HK-2 (cell line): ENCODE measurements around the gene LCE1C.

Source experiments
- DNase-seq: peaks from one replicate; pipeline ENCODE4 v3.0.0-alpha.2; 2018; ENCODE audit not compliant: unreplicated experiment

Gene LCE1C

GRCh38 chr1:152806576-152806975 lies at the start of gene LCE1C:
Gene LCE1C (minus strand): TSS chr1:152806651. CDS start chr1:152805478, 1,173 bp downstream.
- no peak for DNase-seq

- no peak for DNase-seq
Measured at GRCh38 chr1:152855661-152856060, 49.2 kb upstream of the LCE1C start.

GRCh38 chr1:152842556-152842955 lies 36.1 kb upstream of the LCE1C start, which contains the start of gene LCE6A:
Gene LCE6A (plus strand): TSS chr1:152842856. CDS start chr1:152843521, 665 bp downstream.
- no peak for DNase-seq

GRCh38 chr1:152836870-152837269 lies 30.4 kb upstream of the LCE1C start:
- DNase-seq, result no peak

GRCh38 chr1:152827173-152827572 lies 20.7 kb upstream of the LCE1C start, which contains the start of gene LCE1A:
Gene LCE1A (plus strand): TSS chr1:152827473. CDS start chr1:152827473, 0 bp downstream.
- DNase-seq, result no peak

GRCh38 chr1:152824964-152825363 lies 18.5 kb upstream of the LCE1C start:
- DNase-seq, result no peak

- no peak for DNase-seq
Measured at GRCh38 chr1:152823294-152823693, 16.8 kb upstream of the LCE1C start.

- no peak for DNase-seq
Measured at GRCh38 chr1:152817309-152817708, 10.9 kb upstream of the LCE1C start.

GRCh38 chr1:152811671-152812070 lies 5.2 kb upstream of the LCE1C start, which contains the start of gene LCE1B:
Gene LCE1B (plus strand): TSS chr1:152811971. CDS start chr1:152812447, 476 bp downstream.
- DNase-seq, result no peak

- DNase-seq, result no peak
Measured at GRCh38 chr1:152811050-152811449, 4.6 kb upstream of the LCE1C start.

- no peak for DNase-seq
Measured at GRCh38 chr1:152801333-152801732, 5.1 kb downstream of the LCE1C start.

- DNase-seq, result no peak
Measured at GRCh38 chr1:152796421-152796820, 10.0 kb downstream of the LCE1C start, which contains the start of gene LCE1D. Gene LCE1D (plus strand): TSS chr1:152796721. CDS start chr1:152797795, 1,074 bp downstream.

GRCh38 chr1:152795686-152796085 lies 10.8 kb downstream of the LCE1C start:
- no peak for DNase-seq

- no peak for DNase-seq
Measured at GRCh38 chr1:152786077-152786476, 20.4 kb downstream of the LCE1C start, which contains the start of gene LCE1E. Gene LCE1E (plus strand): TSS chr1:152786257. CDS start chr1:152787300, 1,043 bp downstream.

- no peak for DNase-seq
Measured at GRCh38 chr1:152783095-152783494, 23.4 kb downstream of the LCE1C start.

GRCh38 chr1:152777510-152778137 lies 28.8 kb downstream of the LCE1C start:
- no peak for DNase-seq

GRCh38 chr1:152776361-152776760 lies 30.1 kb downstream of the LCE1C start:
- no peak for DNase-seq

- DNase-seq, result no peak
Measured at GRCh38 chr1:152774875-152775274, 31.6 kb downstream of the LCE1C start, which contains the start of gene LCE1F. Gene LCE1F (plus strand): TSS chr1:152775140. CDS start chr1:152776372, 1,232 bp downstream.

GRCh38 chr1:152770411-152770810 lies 36.0 kb downstream of the LCE1C start:
- no peak for DNase-seq

GRCh38 chr1:152768847-152769533 lies 37.5 kb downstream of the LCE1C start:
- no peak for DNase-seq

GRCh38 chr1:152761609-152762213 lies 44.7 kb downstream of the LCE1C start:
- DNase-seq, result no peak

- no peak for DNase-seq
Measured at GRCh38 chr1:152760551-152761190, 45.8 kb downstream of the LCE1C start.
